Ectodermal cell (in vitro differentiated cells): ENCODE results near the gene LYZL1.
A peak's percentile ranks its signal among the peaks of the same experiment; 100 is the strongest.

ENCODE experiments used
- H3K27ac ChIP-seq: 2 replicates; pipeline ENCODE4 v1.7.0; 2013; ENCODE audit warnings: mild to moderate bottlenecking, low read depth, low read length; ENCODE audit not compliant: insufficient read depth, poor library complexity, severe bottlenecking
- H3K27me3 ChIP-seq: 2 replicates; pipeline ENCODE4 v1.7.0; 2013; ENCODE audit warnings: mild to moderate bottlenecking, low read length; ENCODE audit not compliant: insufficient read depth, control insufficient read depth, poor library complexity, severe bottlenecking
- H3K36me3 ChIP-seq: one replicate; pipeline ENCODE4 v1.7.0; 2013; ENCODE audit warnings: low read length; ENCODE audit not compliant: control insufficient read depth, insufficient read depth
- H3K4me1 ChIP-seq: one replicate; pipeline ENCODE4 v1.7.0; 2013; ENCODE audit warnings: low read length; ENCODE audit not compliant: control insufficient read depth, insufficient read depth
- H3K4me3 ChIP-seq: 2 replicates; pipeline ENCODE4 v1.7.0; 2013; ENCODE audit warnings: low read depth, low read length, control low read depth; ENCODE audit not compliant: insufficient read depth
- H3K9me3 ChIP-seq: 2 replicates; pipeline ENCODE4 v1.7.0; 2013; ENCODE audit warnings: mild to moderate bottlenecking, low read length, moderate library complexity; ENCODE audit not compliant: control insufficient read depth
- WGBS, 2 experiments: methylation state at CpG; one replicate each; pipeline ENCODE4 v1.1.7; 2013; ENCODE audit warnings: missing lambda C conversion rate in 2 of 2; 5-methylcytosine and 5-hydroxymethylcytosine counted together

LYZL1 gene

GRCh38 chr10:29259498-29259897, 29.4 kb upstream of the LYZL1 start:
- H3K36me3 ChIP-seq, result no peaks in the 10 kb centered on the region
- H3K27ac ChIP-seq, result no peak overlapping the region
- H3K4me1 ChIP-seq, result peaks cover 29% of the 10 kb centered on the region
- no peaks in the 10 kb centered on the region for H3K27me3 ChIP-seq
- no peak overlapping the region for H3K4me3 ChIP-seq
- 95 to 96% methylated on average over 2 of the region's 2 CpGs for WGBS, 2 experiments
- H3K9me3 ChIP-seq, result no peaks in the 10 kb centered on the region

- no peaks in the 10 kb centered on the region for H3K36me3 ChIP-seq
- H3K27ac ChIP-seq, result no peak overlapping the region
- no peak overlapping the region for H3K4me3 ChIP-seq
- peaks cover 8% of the 10 kb centered on the region for H3K4me1 ChIP-seq
- WGBS, 2 experiments, result 96% methylated on average over 8 of the region's 8 CpGs
- H3K27me3 ChIP-seq, result no peaks in the 10 kb centered on the region
- no peaks in the 10 kb centered on the region for H3K9me3 ChIP-seq
Measured at GRCh38 chr10:29263506-29263905, 25.4 kb upstream of the LYZL1 start.

- H3K36me3 ChIP-seq, result no peaks in the 10 kb centered on the region
- no peaks in the 10 kb centered on the region for H3K27me3 ChIP-seq
- no peaks in the 10 kb centered on the region for H3K9me3 ChIP-seq
- H3K4me3 ChIP-seq, result no peak overlapping the region
- H3K4me1 ChIP-seq, result peaks cover 8% of the 10 kb centered on the region
- WGBS, 2 experiments, result 97 to 99% methylated on average over 5 of the region's 7 CpGs
- no peak overlapping the region for H3K27ac ChIP-seq
Measured at GRCh38 chr10:29265210-29265768, 23.6 kb upstream of the LYZL1 start.

DNA sequence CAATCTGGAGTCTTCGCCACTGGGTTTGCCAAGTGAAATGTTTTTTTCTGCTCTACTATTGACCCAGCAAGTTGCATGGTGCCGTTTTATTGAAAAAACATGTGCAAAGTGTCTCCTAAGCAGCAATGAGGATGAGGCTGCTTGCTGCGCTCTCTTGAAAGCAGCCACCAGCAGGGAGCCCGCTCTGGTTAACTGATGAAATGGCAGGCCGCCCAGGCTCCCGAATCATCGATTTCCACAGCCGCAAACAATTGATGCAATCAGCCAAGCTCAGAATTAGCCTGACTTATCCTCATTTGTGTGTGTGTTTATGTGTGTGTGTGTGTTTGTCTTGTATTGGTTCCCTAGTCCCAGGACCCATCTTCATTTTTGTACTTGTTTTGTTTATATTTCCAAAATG, 22.2 kb upstream of the LYZL1 start:
- Histone ChIP-seq H3K27ac (peak overlapping the region; percentile 68), H3K36me3 (no peaks in the 10 kb centered on the region), H3K9me3 (no peaks in the 10 kb centered on the region), H3K4me1 (peaks cover 8% of the 10 kb centered on the region), H3K4me3 (no peak overlapping the region), H3K27me3 (no peaks in the 10 kb centered on the region)
- 10 to 14% methylated on average over 8 of the region's 8 CpGs for WGBS, 2 experiments

DNA sequence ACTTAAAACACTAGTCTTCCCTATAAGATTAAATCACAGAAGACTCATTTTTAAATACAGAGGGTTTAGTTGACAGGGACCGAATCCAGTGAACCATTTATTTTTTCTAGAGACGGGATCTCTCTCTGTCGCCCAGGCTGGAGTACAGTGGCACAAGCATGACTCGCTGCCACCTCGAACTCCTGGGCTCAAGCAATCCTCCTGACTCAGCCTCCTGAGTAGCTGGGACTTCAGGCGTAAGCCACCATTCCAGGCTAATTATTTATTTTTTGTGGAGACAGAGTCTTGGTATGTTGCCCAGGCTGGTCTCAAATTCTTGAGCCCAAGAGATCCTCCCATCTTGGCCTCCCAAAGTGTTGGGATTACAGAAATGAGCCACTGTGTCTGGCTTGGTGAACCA, 20.9 kb upstream of the LYZL1 start:
- Histone ChIP-seq H3K36me3 (no peaks in the 10 kb centered on the region), H3K4me1 (peaks cover 8% of the 10 kb centered on the region), H3K9me3 (no peaks in the 10 kb centered on the region), H3K4me3 (no peak overlapping the region), H3K27me3 (no peaks in the 10 kb centered on the region), H3K27ac (no peak overlapping the region)
- WGBS, 2 experiments, result 92 to 95% methylated on average over 6 of the region's 6 CpGs

GRCh38 chr10:29269486-29269885, 19.4 kb upstream of the LYZL1 start:
- WGBS, 2 experiments, result 95% methylated on average over 8 of the region's 8 CpGs
- H3K27me3 ChIP-seq, result no peaks in the 10 kb centered on the region
- H3K36me3 ChIP-seq, result no peaks in the 10 kb centered on the region
- no peaks in the 10 kb centered on the region for H3K9me3 ChIP-seq
- peaks cover 8% of the 10 kb centered on the region for H3K4me1 ChIP-seq
- no peak overlapping the region for H3K4me3 ChIP-seq
- H3K27ac ChIP-seq, result no peak overlapping the region

DNA sequence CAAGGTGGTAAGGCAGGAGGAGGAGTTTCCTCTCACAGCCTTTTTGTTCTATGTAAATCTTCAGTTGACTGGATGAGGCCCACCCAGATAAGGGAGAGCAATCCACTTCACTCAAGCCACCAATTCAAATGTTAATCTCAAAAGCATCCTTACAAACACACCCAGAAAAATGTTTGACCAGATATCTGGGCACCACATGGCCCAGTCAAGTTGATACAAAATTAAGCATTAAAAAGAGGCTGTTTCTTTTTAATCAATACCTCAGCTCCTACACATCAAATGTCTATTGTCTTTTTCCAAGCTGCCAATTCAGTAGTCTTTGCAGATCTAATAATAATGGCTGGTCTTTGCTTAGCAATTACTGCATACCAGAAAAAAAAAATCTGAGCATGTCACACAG, 18.0 kb upstream of the LYZL1 start:
- Histone ChIP-seq H3K9me3 (no peaks in the 10 kb centered on the region), H3K4me1 (peaks cover 8% of the 10 kb centered on the region), H3K36me3 (no peaks in the 10 kb centered on the region), H3K4me3 (no peak overlapping the region), H3K27me3 (no peaks in the 10 kb centered on the region), H3K27ac (no peak overlapping the region)

GRCh38 chr10:29271877-29272276, 17.0 kb upstream of the LYZL1 start:
- Histone ChIP-seq H3K4me3 (no peak overlapping the region), H3K9me3 (no peaks in the 10 kb centered on the region), H3K27me3 (no peaks in the 10 kb centered on the region), H3K27ac (no peak overlapping the region), H3K36me3 (no peaks in the 10 kb centered on the region), H3K4me1 (peaks cover under 1% of the 10 kb centered on the region)
- WGBS, 2 experiments, result 33 to 70% methylated on average over 1 to 2 of the region's 2 CpGs

DNA sequence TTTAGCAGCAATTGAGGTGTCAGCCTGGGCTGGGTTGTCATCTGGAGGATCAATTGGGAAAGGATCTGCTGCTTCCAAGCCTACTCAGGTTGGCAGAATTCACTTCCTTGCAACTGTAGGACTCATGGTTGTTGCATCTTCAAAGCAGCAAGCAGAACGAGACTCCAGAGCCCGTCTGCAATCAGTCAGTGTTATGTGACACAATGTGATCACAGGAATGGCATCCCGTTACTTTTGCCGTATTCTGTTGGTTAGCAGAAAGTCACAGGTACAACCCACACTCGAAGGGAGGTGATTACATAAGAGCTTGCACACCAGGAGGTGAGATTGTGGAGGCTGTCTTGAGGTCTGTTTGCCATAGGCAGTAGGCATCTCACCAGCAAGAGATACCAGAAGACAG, 15.4 kb upstream of the LYZL1 start:
- Histone ChIP-seq H3K4me3 (no peak overlapping the region), H3K4me1 (peaks cover 12% of the 10 kb centered on the region), H3K9me3 (no peaks in the 10 kb centered on the region), H3K36me3 (no peaks in the 10 kb centered on the region), H3K27me3 (no peaks in the 10 kb centered on the region), H3K27ac (no peak overlapping the region)
- 72 to 77% methylated on average over 5 of the region's 5 CpGs for WGBS, 2 experiments

DNA sequence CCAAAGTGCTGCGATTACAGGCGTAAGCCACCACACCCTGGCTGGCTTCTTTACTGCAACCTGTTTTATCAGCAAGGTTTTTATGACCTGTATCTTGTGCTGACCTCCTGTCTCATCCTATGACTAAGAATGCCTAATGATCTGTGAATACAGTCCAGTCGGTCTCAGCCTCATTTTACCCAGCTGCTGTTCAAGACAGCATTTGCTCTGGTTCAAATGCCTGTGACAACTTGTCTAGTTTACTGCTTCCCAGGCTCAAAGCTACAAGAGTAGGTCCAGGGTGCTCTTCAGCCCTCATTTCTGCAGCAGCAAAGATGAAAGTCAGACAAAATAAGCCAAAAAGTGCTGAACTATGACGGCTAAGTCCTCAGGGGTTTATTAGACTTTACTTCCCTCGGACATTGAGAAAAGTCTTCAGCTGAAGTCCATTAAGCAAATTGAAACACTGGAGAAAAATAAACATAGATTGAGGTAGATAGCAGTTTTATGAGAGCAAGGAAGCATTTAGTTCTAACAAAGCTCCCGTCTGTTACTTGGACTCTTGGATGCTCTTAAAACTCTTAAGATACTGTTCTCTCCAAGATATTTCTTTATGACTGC, 12.5 kb upstream of the LYZL1 start:
- 94 to 95% methylated on average over 6 of the region's 6 CpGs for WGBS, 2 experiments
- Histone ChIP-seq H3K36me3 (no peaks in the 10 kb centered on the region), H3K27ac (no peak overlapping the region), H3K4me3 (no peak overlapping the region), H3K9me3 (no peaks in the 10 kb centered on the region), H3K27me3 (no peaks in the 10 kb centered on the region), H3K4me1 (peaks cover 12% of the 10 kb centered on the region)

DNA sequence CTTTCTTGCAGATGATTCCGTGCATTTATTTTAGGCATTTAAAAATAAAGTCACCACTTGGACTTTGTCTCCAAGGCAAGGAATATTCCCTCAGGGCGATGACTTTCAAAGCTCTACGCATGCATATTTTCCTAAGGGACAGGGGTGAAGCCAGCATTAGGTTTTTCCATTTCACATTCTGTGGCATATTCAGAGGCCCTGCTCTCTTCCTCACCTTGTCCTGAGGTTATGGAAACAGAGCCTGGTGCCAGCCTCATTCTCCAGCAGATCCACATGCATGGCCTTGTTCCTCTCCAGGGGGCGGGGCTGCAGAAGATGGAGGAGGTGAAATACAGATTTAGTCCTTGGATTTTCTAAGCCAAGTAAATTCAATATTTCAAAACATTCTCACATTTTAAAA, 11.6 kb upstream of the LYZL1 start:
- H3K36me3 ChIP-seq, result no peaks in the 10 kb centered on the region
- H3K27ac ChIP-seq, result no peak overlapping the region
- WGBS, 2 experiments, result 96 to 97% methylated on average over 4 of the region's 4 CpGs
- no peak overlapping the region for H3K4me3 ChIP-seq
- H3K4me1 ChIP-seq, result peaks cover 12% of the 10 kb centered on the region
- H3K9me3 ChIP-seq, result no peaks in the 10 kb centered on the region
- H3K27me3 ChIP-seq, result no peaks in the 10 kb centered on the region
